Amygdala (tissue), 56 donors: ENCODE data around the gene CELA2B.

Source experiments
- DNase-seq, 56 donors: peaks; one replicate each; lab custom pipeline; 2025; lab: John Stamatoyannopoulos, UW

CELA2B gene

GRCh38 chr1:15523104-15524020, 47.5 kb downstream of the CELA2B start:
- DNase-seq, result no peak

GRCh38 chr1:15524021-15524282, 48.0 kb downstream of the CELA2B start, which contains the start of gene CASP9:
Gene CASP9, minus strand, starts transcription at chr1:15524215. Its CDS starts 15 bp downstream, at chr1:15524200.
- no peak for DNase-seq

- peak; percentile 94 to 100 (median 99) for DNase-seq
Observed at GRCh38 chr1:15524283-15525049, 48.6 kb downstream of the CELA2B start.

- peak in 4 of 56 donors; percentile 18 to 94 (median 40) for DNase-seq
Observed at GRCh38 chr1:15525050-15526020, 49.4 kb downstream of the CELA2B start.

GRCh38 chr1:15526021-15526489, 50.2 kb downstream of the CELA2B start:
- no peak for DNase-seq

GRCh38 chr1:15526490-15527339, 50.8 kb downstream of the CELA2B start, which contains the start of gene DNAJC16:
Gene DNAJC16, plus strand, starts transcription at chr1:15526848. Its CDS starts 2,258 bp downstream, at chr1:15529106.
- peak; percentile 83 to 100 (median 98) for DNase-seq

GRCh38 chr1:15531003-15531402, 55.1 kb downstream of the CELA2B start:
- no peak for DNase-seq

GRCh38 chr1:15531682-15532081, 55.8 kb downstream of the CELA2B start:
- DNase-seq, result no peak

- peak in 1 of 56 donors; percentile 4 for DNase-seq
Observed at GRCh38 chr1:15538771-15539170, 62.9 kb downstream of the CELA2B start.

- no peak for DNase-seq
Observed at GRCh38 chr1:15540186-15540585, 64.3 kb downstream of the CELA2B start.
